PC-3 (cell line): Measurements from ENCODE around the gene IL17D. TPM values are rescaled to one million over a fixed set of nuclear protein-coding genes. Genes with fewer than 3 reads are reported as not detected.
"Not testable (repeated sequence)": the region's sequence is repeated elsewhere in the genome, so short reads cannot be mapped to it uniquely, and the experiment has no call there.

Experiments
- ATAC-seq: fragments of 200-7000 bp; cut with Tn5 transposase; 2 replicates; pipeline ENCODE4 v1.9.1; 2020; ENCODE audit warnings: mild to moderate bottlenecking, moderate library complexity
- BruUV-seq: library from RNA; stranded (reverse); fragments of 400-500 nt; replicated peaks from 2 replicates; lab custom pipeline; 2021; lab: Mats Ljungman, UMichigan
- CTCF ChIA-PET: fragments of 300-600 bp; sonication (Branson Sonifier 250); formaldehyde crosslinking; loops from one replicate; lab custom pipeline; 2022; ENCODE audit warnings: antibody characterized with exemption; lab: Charles Lee
- POLR2A ChIA-PET: fragments of 300-600 bp; sonication (Branson Sonifier 250); formaldehyde crosslinking; loops from one replicate; lab custom pipeline; 2022; ENCODE audit warnings: antibody characterized with exemption; ENCODE audit not compliant: unreplicated experiment; lab: Charles Lee
- DNase-seq: peaks from one replicate; pipeline ENCODE4 v3.0.0-alpha.2; 2015
- H2AFZ ChIP-seq: fragments of 300-600 bp; sonication (generic); 2 replicates; pipeline ENCODE4 v1.6.0; 2016; ENCODE audit warnings: antibody characterized with exemption, low read length
- H3F3A ChIP-seq: fragments of 300-600 bp; sonication (generic); one replicate; pipeline ENCODE4 v1.6.0; 2017; ENCODE audit warnings: antibody characterized with exemption, low read length, control low read depth, mild to moderate bottlenecking; ENCODE audit not compliant: unreplicated experiment
- H3K27ac ChIP-seq: fragments of 300-600 bp; sonication (generic); 2 replicates; pipeline ENCODE4 v1.5.1; 2016; ENCODE audit warnings: mild to moderate bottlenecking, low read length
- H3K27me3 ChIP-seq: fragments of 300-600 bp; sonication (generic); 2 replicates; pipeline ENCODE4 v1.6.1; 2016; ENCODE audit warnings: low read length, mixed read lengths
- H3K36me3 ChIP-seq: fragments of 300-600 bp; sonication (generic); 2 replicates; pipeline ENCODE4 v1.6.1; 2016; ENCODE audit warnings: low read depth, mixed run types, low read length, mixed read lengths
- H3K4me1 ChIP-seq: fragments of 300-600 bp; sonication (generic); 2 replicates; pipeline ENCODE4 v1.5.1; 2016; ENCODE audit warnings: low read length; ENCODE audit not compliant: insufficient read depth
- H3K4me2 ChIP-seq: fragments of 300-600 bp; sonication (generic); 2 replicates; pipeline ENCODE4 v1.6.0; 2016; ENCODE audit warnings: low read length
- H3K4me3 ChIP-seq: fragments of 300-600 bp; sonication (generic); 2 replicates; pipeline ENCODE4 v1.5.1; 2016; ENCODE audit warnings: mild to moderate bottlenecking, low read length, mixed read lengths
- H3K79me2 ChIP-seq: fragments of 300-600 bp; sonication (generic); 2 replicates; pipeline ENCODE4 v1.6.1; 2017; ENCODE audit warnings: low read length, mixed read lengths
- H3K9ac ChIP-seq: fragments of 300-600 bp; sonication (generic); 2 replicates; pipeline ENCODE4 v1.6.0; 2016; ENCODE audit warnings: mild to moderate bottlenecking, low read length
- H3K9me2 ChIP-seq: fragments of 300-600 bp; sonication (generic); replicated peaks from 2 replicates; pipeline ENCODE4 v1.6.1; 2016; ENCODE audit warnings: mixed run types, low read length, mixed read lengths
- H3K9me3 ChIP-seq: fragments of 300-600 bp; sonication (generic); 2 replicates; pipeline ENCODE4 v1.6.1; 2016; ENCODE audit warnings: low read length, mixed read lengths
- H4K20me1 ChIP-seq: fragments of 300-600 bp; sonication (generic); 2 replicates; pipeline ENCODE4 v1.6.1; 2016; ENCODE audit warnings: low read length, mixed read lengths
- EZH2 ChIP-seq: fragments of 300-600 bp; sonication (generic); IDR thresholded peaks from one replicate; pipeline ENCODE4 v1.6.1; 2017; ENCODE audit warnings: antibody characterized with exemption, mild to moderate bottlenecking, low read length; ENCODE audit not compliant: unreplicated experiment
- EZH2phosphoT487 ChIP-seq: fragments of 300-600 bp; sonication (generic); IDR thresholded peaks from 2 replicates; pipeline ENCODE4 v1.6.1; 2018; ENCODE audit warnings: mild to moderate bottlenecking, antibody characterized with exemption, low read length, borderline replicate concordance
- intact Hi-C: fragments of 100-400 bp; cut with micrococcal nuclease; formaldehyde crosslinking; loops from 2 replicates; pipeline ENCODE4 v1.9.0; 2023
- total RNA-seq: library from RNA; depleted of rRNA; stranded (reverse); fragments of >200 nt; gene quantifications from 2 replicates; pipeline ENCODE4 v1.2.3, GENCODE V29; 2014
- TF ChIP-seq, protein P1 (sequence below): fragments of 300-600 bp; sonication (generic); conservative IDR thresholded peaks from 2 replicates; pipeline ENCODE4 v1.5.1; 2017; ENCODE audit warnings: antibody characterized with exemption, low read depth, mild to moderate bottlenecking, low read length

The IL17D gene
- total RNA-seq, 1 experiment from 2014 or later = 1.1 TPM

DNA sequence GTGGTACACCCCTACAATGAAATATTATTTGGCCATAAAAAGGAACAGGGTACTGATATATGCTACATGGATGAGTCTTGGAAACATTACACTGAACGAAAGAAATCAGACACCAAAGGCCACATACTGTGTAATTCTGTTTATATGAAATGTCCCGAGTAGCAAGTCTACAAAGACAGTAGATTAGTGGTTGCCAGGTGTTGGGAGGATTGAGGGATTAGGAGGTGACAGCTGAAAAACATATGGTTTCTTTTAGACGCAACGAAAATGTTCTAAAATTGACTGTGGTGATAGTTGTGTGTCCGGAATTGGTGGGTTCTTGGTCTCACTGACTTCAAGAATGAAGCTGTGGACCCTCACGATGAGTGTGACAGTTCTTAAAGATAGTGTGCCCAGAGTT lies 35.1 kb downstream of the IL17D start:
- H3K79me2 ChIP-seq = no peaks in the 10 kb centered on the region
- H3K9me3 ChIP-seq = no peaks in the 10 kb centered on the region
- no peaks in the 10 kb centered on the region for H3F3A ChIP-seq
- TF ChIP-seq EZH2phosphoT487 (no peak), EZH2 (no peak)
- TF ChIP-seq, protein P1, sequence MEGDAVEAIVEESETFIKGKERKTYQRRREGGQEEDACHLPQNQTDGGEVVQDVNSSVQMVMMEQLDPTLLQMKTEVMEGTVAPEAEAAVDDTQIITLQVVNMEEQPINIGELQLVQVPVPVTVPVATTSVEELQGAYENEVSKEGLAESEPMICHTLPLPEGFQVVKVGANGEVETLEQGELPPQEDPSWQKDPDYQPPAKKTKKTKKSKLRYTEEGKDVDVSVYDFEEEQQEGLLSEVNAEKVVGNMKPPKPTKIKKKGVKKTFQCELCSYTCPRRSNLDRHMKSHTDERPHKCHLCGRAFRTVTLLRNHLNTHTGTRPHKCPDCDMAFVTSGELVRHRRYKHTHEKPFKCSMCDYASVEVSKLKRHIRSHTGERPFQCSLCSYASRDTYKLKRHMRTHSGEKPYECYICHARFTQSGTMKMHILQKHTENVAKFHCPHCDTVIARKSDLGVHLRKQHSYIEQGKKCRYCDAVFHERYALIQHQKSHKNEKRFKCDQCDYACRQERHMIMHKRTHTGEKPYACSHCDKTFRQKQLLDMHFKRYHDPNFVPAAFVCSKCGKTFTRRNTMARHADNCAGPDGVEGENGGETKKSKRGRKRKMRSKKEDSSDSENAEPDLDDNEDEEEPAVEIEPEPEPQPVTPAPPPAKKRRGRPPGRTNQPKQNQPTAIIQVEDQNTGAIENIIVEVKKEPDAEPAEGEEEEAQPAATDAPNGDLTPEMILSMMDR = no peak
- H3K4me3 ChIP-seq = no peak overlapping the region
- no peak overlapping the region for H3K4me2 ChIP-seq
- H3K4me1 ChIP-seq = no peaks in the 10 kb centered on the region
- POLR2A ChIA-PET = interaction anchor here (0.6 kb wide), 1 partner anchor 72 kb away, joined by 3 read pairs; no protein-coding TSS in a partner anchor
- no peaks in the 10 kb centered on the region for H3K9me2 ChIP-seq
- H4K20me1 ChIP-seq = no peaks in the 10 kb centered on the region
- H3K27ac ChIP-seq = no peak overlapping the region
- H2AFZ ChIP-seq = no peak overlapping the region
- BruUV-seq = no TSS peak
- ATAC-seq (no peak), DNase-seq (no peak)
- CTCF ChIA-PET = no interaction called here
- H3K27me3 ChIP-seq = no peaks in the 10 kb centered on the region
- intact Hi-C loops = no loop called here
- no peaks in the 10 kb centered on the region for H3K36me3 ChIP-seq
- H3K9ac ChIP-seq = no peak overlapping the region

DNA sequence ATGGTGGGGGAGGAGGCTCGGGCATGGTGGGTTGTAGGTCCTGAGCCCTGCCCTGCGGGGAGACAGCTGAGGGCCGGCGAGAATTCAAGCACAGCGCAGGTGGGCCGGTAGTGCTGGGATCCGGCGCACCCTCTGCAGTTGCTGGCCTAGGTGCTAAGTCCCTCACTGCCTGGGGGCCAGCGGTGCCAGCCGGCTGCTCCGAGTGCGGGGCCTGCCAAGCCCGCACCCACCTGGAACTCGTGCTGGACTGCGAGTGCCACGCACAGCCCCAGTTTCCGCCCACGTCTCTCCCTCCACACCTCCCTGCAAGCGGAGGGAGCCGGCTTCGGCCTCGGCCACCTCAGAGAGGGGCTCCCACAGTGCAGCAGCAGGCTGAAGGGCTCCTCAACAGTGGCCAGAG lies 36.5 kb downstream of the IL17D start:
- no peak overlapping the region for H2AFZ ChIP-seq
- H3K4me2 ChIP-seq = no peak overlapping the region
- H3K27me3 ChIP-seq = no peaks in the 10 kb centered on the region
- H3K4me1 ChIP-seq = no peaks in the 10 kb centered on the region
- no peaks in the 10 kb centered on the region for H3K9me2 ChIP-seq
- no peaks in the 10 kb centered on the region for H3K36me3 ChIP-seq
- H3K4me3 ChIP-seq = no peak overlapping the region
- TF ChIP-seq EZH2phosphoT487 (no peak), EZH2 (no peak)
- TF ChIP-seq, protein P1 = no peak
- no peaks in the 10 kb centered on the region for H4K20me1 ChIP-seq
- H3K27ac ChIP-seq = no peak overlapping the region
- ATAC-seq (no peak), DNase-seq (no peak)
- no peak overlapping the region for H3K9ac ChIP-seq
- H3K79me2 ChIP-seq = no peaks in the 10 kb centered on the region
- intact Hi-C loops = no loop called here
- no peaks in the 10 kb centered on the region for H3K9me3 ChIP-seq
- CTCF ChIA-PET = no interaction called here
- BruUV-seq = no TSS peak
- POLR2A ChIA-PET = no interaction called here
- H3F3A ChIP-seq = no peaks in the 10 kb centered on the region

DNA sequence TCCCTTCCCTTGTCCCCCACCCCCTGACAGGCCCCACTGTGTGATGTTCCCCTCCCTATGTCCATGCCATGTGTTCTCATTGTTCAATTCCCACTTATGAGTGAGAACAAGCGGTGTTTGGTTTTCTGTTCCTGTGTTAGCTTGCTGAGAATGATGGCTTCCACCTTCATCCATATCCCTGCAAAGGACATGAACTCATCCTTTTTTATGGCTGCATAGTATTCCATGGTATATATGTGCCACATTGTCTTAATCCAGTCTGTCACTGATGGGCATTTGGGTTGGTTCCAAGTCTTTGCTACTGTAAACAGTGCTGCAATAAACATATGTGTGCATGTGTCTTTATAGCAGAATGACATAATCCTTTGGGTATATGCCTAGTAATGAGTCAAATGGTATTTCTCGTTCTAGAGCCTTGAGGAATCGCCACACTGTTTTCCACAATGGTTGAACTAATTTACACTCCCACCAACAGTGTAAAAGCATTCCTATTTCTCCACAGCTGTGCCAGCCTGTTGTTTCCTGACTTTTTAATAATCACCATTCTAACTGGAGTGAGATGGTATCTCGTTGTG lies 40.4 kb downstream of the IL17D start:
- H3F3A ChIP-seq, CTCF ChIA-PET, H2AFZ ChIP-seq, H3K27ac ChIP-seq, H3K4me2 ChIP-seq, POLR2A ChIA-PET, H3K9ac ChIP-seq, H3K4me1 ChIP-seq, H4K20me1 ChIP-seq, H3K9me3 ChIP-seq, H3K79me2 ChIP-seq, H3K4me3 ChIP-seq, BruUV-seq, H3K36me3 ChIP-seq, intact Hi-C loops, H3K9me2 ChIP-seq, H3K27me3 ChIP-seq: not testable (repeated sequence)
- DNase-seq (peak; percentile 69), ATAC-seq (peak; percentile 67)
